Measurements from ENCODE around the gene CACNA1S.
A peak's percentile ranks its signal among the peaks of the same experiment; 100 is the strongest.

Gene CACNA1S

GRCh38 chr1:201026234-201026633 lies 86.0 kb downstream of the CACNA1S start:
- no peak for DNase-seq

DNA sequence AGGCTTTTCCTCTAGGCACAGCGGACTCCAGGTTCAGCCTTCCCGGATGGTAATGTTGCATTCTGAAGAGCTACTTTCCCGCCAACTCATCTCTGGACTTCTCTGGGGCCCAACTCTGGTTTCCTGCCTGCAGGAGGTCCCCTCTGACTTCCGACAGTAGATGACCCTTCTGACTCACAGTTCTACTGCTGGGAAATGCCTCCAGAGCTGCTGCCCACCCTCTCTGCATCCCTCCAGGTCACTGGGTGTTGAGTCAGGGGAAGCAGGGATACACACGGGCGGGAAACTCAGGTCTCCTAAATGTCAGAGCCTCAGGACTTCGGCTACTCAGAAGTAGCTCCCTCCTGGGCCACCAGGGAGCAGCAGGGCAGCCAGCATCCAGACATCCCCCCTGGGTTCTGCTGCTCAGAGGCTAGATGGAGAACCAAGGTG lies 86.6 kb downstream of the CACNA1S start:
- DNase-seq = no peak

GRCh38 chr1:201024625-201024998 lies 87.6 kb downstream of the CACNA1S start:
- DNase-seq = no peak

DNA sequence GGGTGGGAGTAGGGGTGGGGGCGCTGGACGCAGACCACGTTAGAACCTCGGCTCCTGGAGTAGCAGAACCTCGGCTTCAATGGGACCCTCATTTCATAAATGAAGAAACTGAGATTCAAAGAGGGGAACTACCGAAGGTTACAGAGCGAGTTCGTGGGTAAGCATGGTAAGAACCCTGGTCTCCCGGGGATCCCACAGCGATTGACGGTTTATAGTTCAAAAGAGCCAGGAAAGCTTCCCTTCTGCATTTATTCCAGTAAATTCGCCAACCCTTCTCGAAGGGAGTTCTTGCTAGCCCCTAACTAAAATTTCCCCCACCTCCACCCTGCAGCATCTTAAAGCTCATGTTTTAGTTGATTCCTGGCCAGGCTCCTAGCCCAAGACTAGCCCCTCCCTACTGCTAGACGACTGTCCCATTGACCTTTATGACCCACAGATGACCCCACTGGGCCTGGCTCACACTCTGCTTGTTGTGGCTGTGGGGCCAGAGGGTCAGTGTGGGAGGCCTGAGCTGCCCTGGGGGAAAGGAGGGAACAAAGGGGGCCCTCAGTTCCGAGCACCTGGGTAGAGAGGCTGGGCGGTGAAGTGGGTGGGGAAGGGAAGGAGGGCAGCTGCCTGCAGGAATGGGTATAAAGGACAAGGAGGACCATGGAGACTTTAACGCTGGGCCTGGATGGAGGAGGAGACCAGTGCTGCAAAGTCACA lies 88.2 kb downstream of the CACNA1S start:
- no peak for DNase-seq

- DNase-seq = no peak
Measured at GRCh38 chr1:201023517-201023902, 88.7 kb downstream of the CACNA1S start, which contains the start of gene KIF21B. KIF21B (minus strand) TSS chr1:201023714; CDS start chr1:201023383, 331 bp downstream.

- DNase-seq = peak; percentile 53
Measured at GRCh38 chr1:201022820-201023516, 89.3 kb downstream of the CACNA1S start.

- no peak for DNase-seq
Measured at GRCh38 chr1:201022493-201022819, 89.8 kb downstream of the CACNA1S start.

- DNase-seq = no peak
Measured at GRCh38 chr1:201021630-201022492, 90.4 kb downstream of the CACNA1S start.

DNA sequence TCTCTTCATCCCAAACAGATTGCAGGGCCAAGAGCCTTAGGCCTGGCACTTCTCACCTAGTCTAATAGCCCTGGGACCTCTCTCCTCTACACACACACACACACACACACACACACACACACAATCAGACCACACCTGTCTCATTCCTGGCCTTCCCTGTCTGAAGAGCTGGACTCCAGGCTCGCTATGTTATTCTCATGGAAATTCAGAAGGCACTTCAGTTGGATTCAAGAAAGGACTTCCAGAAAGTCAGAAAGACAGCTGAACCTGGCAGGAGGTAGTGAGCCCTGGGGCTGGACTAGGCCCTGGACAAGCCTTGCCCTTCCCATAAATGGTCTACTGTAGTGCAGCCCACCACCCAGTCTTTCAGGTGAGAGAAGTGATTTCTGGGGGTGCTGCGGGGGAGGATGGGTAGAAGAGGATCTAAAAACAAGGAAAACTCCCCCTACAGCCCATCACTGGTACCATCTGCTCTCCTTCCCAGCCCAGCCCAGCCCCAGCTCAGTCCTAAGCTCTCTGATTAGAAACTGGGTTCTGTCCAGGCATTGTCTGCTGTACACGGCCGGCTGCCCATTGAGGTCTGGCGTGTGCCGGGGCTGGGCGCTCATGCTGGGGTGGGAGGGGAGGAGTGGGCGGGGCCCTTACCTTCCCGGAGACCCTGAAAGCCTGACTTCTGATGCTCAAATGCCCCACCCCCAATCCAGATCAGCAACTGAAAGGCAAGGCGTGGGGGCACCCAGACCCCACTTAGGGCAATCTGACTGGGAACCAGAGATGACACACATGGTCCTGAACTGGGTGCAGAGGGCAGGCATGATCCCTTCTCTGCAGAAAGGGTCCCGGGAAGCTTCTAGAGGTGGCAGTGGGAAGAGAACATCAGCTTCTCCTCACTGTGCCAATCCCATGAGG lies 91.3 kb downstream of the CACNA1S start:
- DNase-seq = no peak

DNA sequence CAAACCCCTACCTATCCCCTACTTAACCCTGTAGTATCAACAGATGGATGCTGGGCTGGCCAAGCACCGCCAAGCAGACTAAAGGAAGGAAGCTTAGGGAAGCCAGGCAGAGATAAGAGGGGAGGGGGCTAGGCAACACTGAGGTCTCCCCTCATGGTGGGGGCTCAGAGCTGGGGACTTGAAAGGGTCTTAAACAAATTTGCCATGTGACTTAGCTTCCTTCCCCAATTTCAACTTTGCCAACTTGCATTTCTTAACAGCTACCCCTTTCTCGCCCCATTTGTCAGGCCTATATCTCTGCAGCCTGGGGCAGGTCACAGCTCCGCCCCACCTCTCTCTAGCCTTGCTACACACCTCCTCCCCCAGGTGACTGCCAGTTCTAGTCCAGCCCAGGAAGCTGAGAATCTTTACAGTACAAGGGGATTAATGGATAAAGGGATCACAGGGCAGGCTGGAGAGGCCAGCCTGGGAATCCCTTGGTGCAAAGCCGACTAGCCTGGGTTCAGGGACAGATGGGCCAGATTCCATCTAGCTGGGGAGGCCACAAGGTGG lies 92.1 kb downstream of the CACNA1S start:
- no peak for DNase-seq

- DNase-seq = no peak
Measured at GRCh38 chr1:201019321-201019977, 92.8 kb downstream of the CACNA1S start.

DNA sequence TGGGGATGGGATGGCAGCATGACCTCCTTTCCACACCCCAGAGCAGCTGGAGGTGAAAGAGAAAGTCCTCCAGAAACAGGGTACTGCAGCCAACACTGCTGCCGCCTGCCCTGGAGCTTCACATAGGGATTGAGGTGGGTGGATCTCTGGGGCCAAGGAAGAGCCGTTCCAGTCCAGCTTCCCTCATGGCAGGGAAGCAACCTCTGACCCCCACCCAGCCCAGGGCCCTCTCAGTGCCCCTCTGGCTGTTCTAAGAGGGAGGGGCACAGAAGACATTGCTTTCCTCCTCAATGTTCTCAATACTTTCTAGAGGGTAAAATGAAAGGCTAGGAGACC lies 94.4 kb downstream of the CACNA1S start:
- DNase-seq = no peak

DNA sequence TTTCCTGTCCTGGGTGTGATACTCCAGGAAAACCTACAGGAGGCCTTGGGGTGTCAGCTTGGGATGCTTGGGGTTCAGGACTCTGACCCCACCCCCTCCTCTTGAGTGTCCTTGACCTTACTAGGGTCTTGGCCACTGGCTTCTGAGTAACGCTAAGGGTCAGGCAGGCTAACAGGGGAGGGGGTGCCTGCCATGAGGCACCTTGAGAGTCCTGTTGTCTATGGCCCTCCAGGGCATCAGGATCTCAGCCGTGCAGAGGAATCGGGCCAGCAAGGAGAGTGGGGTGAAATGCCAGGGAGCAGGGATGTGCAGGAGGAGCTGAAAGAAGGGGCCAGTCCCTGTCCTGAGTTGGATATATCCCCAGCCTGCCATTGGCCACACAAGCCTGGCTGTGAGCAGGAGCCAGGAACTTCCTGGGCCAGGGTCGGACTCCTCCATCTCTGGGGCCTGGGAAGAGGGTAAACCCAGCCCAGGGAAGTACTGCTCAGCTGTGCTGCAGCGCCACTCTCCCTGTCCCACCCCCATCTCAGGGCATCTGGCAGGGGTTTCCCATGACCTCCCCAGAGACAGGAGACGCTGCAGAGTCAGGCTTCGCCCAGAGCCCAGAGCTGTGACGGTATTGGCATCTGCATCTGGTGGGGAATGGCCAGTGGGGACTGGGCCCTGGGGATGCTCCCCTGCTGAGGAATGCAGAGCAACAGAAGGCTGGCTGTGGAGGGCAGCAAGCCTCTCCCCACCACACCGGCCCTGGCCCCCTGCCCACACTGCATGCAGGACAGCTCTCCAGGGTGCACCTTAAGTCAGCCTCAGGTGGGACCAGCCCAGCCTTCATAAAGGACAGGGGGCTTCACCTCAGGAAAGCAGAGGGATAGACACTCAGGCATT lies 95.0 kb downstream of the CACNA1S start:
- DNase-seq = no peak

GRCh38 chr1:201016211-201016651 lies 96.0 kb downstream of the CACNA1S start:
- DNase-seq = peak; percentile 48

DNA sequence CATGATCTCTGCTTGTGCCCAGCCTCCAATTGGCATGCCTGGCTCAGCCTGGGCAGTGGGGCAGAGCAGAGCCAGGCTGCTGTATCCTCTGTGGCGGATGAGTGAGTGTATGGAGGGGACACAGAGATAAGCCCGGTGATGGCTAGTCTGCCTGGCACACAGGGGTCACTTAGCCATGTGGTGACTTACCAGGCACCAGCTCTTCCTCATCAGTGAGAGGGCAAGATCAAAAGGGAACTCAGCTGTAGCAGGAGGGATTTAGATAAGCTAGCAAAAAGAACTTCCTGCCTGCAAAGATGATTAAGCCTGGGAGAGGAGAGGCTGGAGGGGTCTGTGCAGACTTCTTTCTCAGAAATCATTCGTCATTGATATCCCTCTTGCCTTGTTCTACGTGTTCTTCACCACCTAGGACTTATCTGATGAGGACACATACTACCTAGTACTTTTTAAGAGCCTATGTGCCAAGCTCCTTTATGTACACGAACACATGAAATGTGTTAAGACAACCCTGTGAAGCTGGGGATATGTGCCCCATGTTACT lies 96.6 kb downstream of the CACNA1S start:
- no peak for DNase-seq

GRCh38 chr1:201014816-201015200 lies 97.4 kb downstream of the CACNA1S start:
- no peak for DNase-seq

DNA sequence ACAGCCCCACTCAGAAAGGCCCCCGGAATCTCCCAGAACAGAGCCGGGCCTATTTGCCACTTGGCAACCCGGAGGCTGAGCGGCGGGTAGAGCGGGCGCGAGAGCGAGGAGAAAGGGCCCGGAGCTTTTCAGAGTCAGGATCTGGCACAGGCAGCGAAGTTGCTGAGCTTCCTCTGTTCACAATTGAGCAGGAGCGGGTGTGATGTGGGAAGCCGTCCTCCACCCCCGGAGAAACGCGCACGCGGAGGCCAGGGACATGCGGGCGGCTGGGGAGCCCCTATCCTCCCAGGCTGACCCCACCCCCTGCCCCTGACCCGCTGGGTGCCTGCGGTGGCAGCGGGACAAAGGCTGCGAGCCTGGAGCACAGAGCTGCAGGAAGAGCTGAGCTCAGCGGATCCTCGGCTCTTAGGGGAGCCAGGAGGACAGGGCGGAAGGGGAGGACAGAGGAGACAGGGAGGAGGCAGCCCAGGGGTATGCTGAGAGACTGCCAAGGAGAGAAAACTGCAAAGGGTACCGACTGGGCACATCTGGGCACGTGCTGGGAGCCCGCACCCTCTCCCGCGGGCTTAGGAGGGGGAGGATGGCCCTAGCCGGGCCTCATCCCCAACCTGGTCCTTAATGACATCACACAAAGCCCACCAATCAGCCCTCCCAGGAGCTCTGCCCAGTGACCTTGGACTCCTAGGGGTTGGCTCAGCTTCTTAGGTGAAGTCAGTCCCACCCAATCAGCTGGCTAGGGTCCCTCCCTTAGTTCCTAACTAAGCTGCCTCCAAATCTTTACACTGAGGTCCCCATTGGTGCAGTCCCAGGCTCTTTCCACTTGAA lies 98.0 kb downstream of the CACNA1S start:
- DNase-seq = no peak

- DNase-seq = no peak
Measured at GRCh38 chr1:201013031-201013485, 99.2 kb downstream of the CACNA1S start.

DNA sequence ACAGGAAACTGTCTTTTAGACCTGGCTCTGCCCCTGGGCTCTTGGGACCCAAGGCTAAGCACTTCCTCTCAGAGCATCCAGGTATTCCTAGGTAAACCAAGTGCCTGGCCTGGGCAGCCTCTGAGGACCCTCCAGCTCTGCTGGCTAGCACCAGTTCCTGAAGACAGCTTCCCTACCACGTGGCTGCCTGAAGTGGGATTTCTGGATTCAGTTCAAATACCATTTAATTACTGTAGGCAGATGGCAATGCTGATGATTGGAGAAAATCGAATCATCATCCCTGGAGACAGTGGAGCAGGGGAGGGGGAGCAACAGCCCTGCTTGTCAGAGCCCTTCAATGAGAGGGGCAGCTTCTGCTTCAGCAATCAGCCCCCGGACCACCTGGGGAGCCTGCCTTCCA lies 100.6 kb downstream of the CACNA1S start:
- no peak for DNase-seq

Data from right kidney (tissue), 1 donor.